Spinal cord (tissue), 10 donors: Measurements from ENCODE around the gene FBLN5. TPM values are rescaled to one million over a fixed set of nuclear protein-coding genes. Genes with fewer than 3 reads are reported as not detected.
"Not testable (repeated sequence)": the region's sequence is repeated elsewhere in the genome, so short reads cannot be mapped to it uniquely, and the experiment has no call there.

Source experiments
- DNase-seq, 6 donors: peaks; one replicate each; pipeline versions ENCODE4 v3.0.0 to v3.0.0-alpha.2; 2013 to 2015; ENCODE audit warnings: low spot score in 6 of 6, low read depth in 4 of 6
- H3K27ac ChIP-seq: one replicate; pipeline ENCODE4 v1.5.1; 2013; ENCODE audit warnings: low read depth, low read length, control low read depth
- H3K27me3 ChIP-seq: one replicate; pipeline ENCODE4 v1.6.1; 2013; ENCODE audit warnings: low read length; ENCODE audit not compliant: control insufficient read depth, insufficient read depth
- H3K36me3 ChIP-seq: one replicate; pipeline ENCODE4 v1.6.1; 2013; ENCODE audit warnings: low read length; ENCODE audit not compliant: control insufficient read depth, insufficient read depth
- H3K4me1 ChIP-seq: one replicate; pipeline ENCODE4 v1.6.1; 2013; ENCODE audit warnings: low read length; ENCODE audit not compliant: control insufficient read depth, insufficient read depth
- H3K4me3 ChIP-seq: one replicate; pipeline ENCODE4 v1.5.1; 2013; ENCODE audit warnings: low read depth, low read length, control low read depth
- H3K9me3 ChIP-seq: one replicate; pipeline ENCODE4 v1.6.1; 2013; ENCODE audit warnings: low read length; ENCODE audit not compliant: control insufficient read depth, insufficient read depth
- WGBS: methylation state at CpG from one replicate; pipeline ENCODE4 v1.1.5; 2013; ENCODE audit warnings: missing lambda C conversion rate; ENCODE audit not compliant: insufficient coverage; 5-methylcytosine and 5-hydroxymethylcytosine counted together
- polyA plus RNA-seq, 2 donors: library from polyadenylated mRNA; unstranded; fragments of 120-200 nt; gene quantifications; one replicate each; pipeline ENCODE4 v1.2.1, GENCODE V29; 2013; ENCODE audit not compliant: insufficient read length in 2 of 2
- total RNA-seq, 2 donors: library from RNA; depleted of rRNA in 1 of 2; stranded (reverse); fragments of 120-200 nt in 1 of 2; fragments of >200 nt in 1 of 2; gene quantifications; one replicate each; pipeline versions ENCODE4 v1.2.3 to v1.2.4, GENCODE V29; 2013 to 2014
- donor health status: healthy.

FBLN5 gene
- total and polyA plus RNA-seq, 4 donors = 33.0 to 44.6 (median 38.6) TPM

- Histone ChIP-seq H3K27me3 (no peaks in the 10 kb centered on the region), H3K4me1 (no peaks in the 10 kb centered on the region), H3K9me3 (no peaks in the 10 kb centered on the region), H3K4me3 (no peak overlapping the region), H3K36me3 (no peaks in the 10 kb centered on the region), H3K27ac (no peak overlapping the region)
- DNase-seq = no peak
- 72% methylated on average over 10 of the region's 15 CpGs for WGBS
Observed at GRCh38 chr14:91872517-91873470, 74.7 kb downstream of the FBLN5 start.

- H3K9me3 ChIP-seq = no peaks in the 10 kb centered on the region
- WGBS = 88% methylated on average over 1 of the region's 3 CpGs
Observed at GRCh38 chr14:91872011-91872501, 75.4 kb downstream of the FBLN5 start.

GRCh38 chr14:91871401-91871800 is 76.1 kb downstream of the FBLN5 start:
- H3K4me1 ChIP-seq, H3K36me3 ChIP-seq, H3K27ac ChIP-seq, H3K4me3 ChIP-seq, DNase-seq, H3K27me3 ChIP-seq, H3K9me3 ChIP-seq: not testable (repeated sequence)
- 76% methylated on average over 4 of the region's 4 CpGs for WGBS

More at GRCh38 chr14:91872011-91872501, 75.4 kb downstream of the FBLN5 start:
- no peak for DNase-seq
- Histone ChIP-seq H3K27me3 (no peaks in the 10 kb centered on the region), H3K4me3 (no peak overlapping the region), H3K36me3 (no peaks in the 10 kb centered on the region), H3K4me1 (no peaks in the 10 kb centered on the region), H3K27ac (no peak overlapping the region)

GRCh38 chr14:91870890-91871289 is 76.6 kb downstream of the FBLN5 start:
- Histone ChIP-seq H3K9me3 (no peaks in the 10 kb centered on the region), H3K4me3 (no peak overlapping the region), H3K27me3 (no peaks in the 10 kb centered on the region), H3K27ac (no peak overlapping the region), H3K4me1 (no peaks in the 10 kb centered on the region), H3K36me3 (no peaks in the 10 kb centered on the region)
- DNase-seq = no peak
- no CpG with 5 or more reads among the region's 2 CpGs for WGBS

- H3K27me3 ChIP-seq = no peaks in the 10 kb centered on the region
- no peak for DNase-seq
- WGBS = 77% methylated on average over 16 of the region's 16 CpGs
- H3K27ac ChIP-seq = no peak overlapping the region
- no peak overlapping the region for H3K4me3 ChIP-seq
- no peaks in the 10 kb centered on the region for H3K36me3 ChIP-seq
- H3K9me3 ChIP-seq = no peaks in the 10 kb centered on the region
- no peaks in the 10 kb centered on the region for H3K4me1 ChIP-seq
Observed at GRCh38 chr14:91870001-91870400, 77.5 kb downstream of the FBLN5 start.

- H3K27me3 ChIP-seq = no peaks in the 10 kb centered on the region
- H3K36me3 ChIP-seq = no peaks in the 10 kb centered on the region
- WGBS = no CpG with 5 or more reads among the region's 8 CpGs
- H3K4me1 ChIP-seq = no peaks in the 10 kb centered on the region
- no peaks in the 10 kb centered on the region for H3K9me3 ChIP-seq
- H3K27ac ChIP-seq = no peak overlapping the region
- no peak for DNase-seq
- H3K4me3 ChIP-seq = no peak overlapping the region
Observed at GRCh38 chr14:91869556-91869955, 77.9 kb downstream of the FBLN5 start.

- WGBS = 80% methylated on average over 9 of the region's 10 CpGs
- H3K36me3 ChIP-seq = no peaks in the 10 kb centered on the region
- no peaks in the 10 kb centered on the region for H3K4me1 ChIP-seq
- DNase-seq = no peak
- no peaks in the 10 kb centered on the region for H3K9me3 ChIP-seq
- no peaks in the 10 kb centered on the region for H3K27me3 ChIP-seq
- no peak within 1 kb of the TSS for H3K27ac ChIP-seq
- no peak within 1 kb of the TSS for H3K4me3 ChIP-seq
Observed at GRCh38 chr14:91867316-91867988, 80.0 kb downstream of the FBLN5 start, which contains the start of gene TC2N. TSS of gene TC2N (minus strand) at chr14:91867536. CDS start at chr14:91813769, 53,767 bp downstream.

- H3K27me3 ChIP-seq = no peaks in the 10 kb centered on the region
- H3K27ac ChIP-seq = no peak overlapping the region
- no peaks in the 10 kb centered on the region for H3K36me3 ChIP-seq
- DNase-seq = no peak
- no peaks in the 10 kb centered on the region for H3K9me3 ChIP-seq
- H3K4me3 ChIP-seq = no peak overlapping the region
- 86% methylated on average over 6 of the region's 6 CpGs for WGBS
- no peaks in the 10 kb centered on the region for H3K4me1 ChIP-seq
Observed at GRCh38 chr14:91866511-91867295, 80.8 kb downstream of the FBLN5 start.

- 80% methylated on average over 1 of the region's 2 CpGs for WGBS
- H3K4me3 ChIP-seq = no peak overlapping the region
- no peak overlapping the region for H3K27ac ChIP-seq
- no peak for DNase-seq
- no peaks in the 10 kb centered on the region for H3K9me3 ChIP-seq
- no peaks in the 10 kb centered on the region for H3K27me3 ChIP-seq
- H3K36me3 ChIP-seq = no peaks in the 10 kb centered on the region
- no peaks in the 10 kb centered on the region for H3K4me1 ChIP-seq
Observed at GRCh38 chr14:91866061-91866460, 81.4 kb downstream of the FBLN5 start.
